ENCODE results near the gene INPP4A.

INPP4A gene

DNA sequence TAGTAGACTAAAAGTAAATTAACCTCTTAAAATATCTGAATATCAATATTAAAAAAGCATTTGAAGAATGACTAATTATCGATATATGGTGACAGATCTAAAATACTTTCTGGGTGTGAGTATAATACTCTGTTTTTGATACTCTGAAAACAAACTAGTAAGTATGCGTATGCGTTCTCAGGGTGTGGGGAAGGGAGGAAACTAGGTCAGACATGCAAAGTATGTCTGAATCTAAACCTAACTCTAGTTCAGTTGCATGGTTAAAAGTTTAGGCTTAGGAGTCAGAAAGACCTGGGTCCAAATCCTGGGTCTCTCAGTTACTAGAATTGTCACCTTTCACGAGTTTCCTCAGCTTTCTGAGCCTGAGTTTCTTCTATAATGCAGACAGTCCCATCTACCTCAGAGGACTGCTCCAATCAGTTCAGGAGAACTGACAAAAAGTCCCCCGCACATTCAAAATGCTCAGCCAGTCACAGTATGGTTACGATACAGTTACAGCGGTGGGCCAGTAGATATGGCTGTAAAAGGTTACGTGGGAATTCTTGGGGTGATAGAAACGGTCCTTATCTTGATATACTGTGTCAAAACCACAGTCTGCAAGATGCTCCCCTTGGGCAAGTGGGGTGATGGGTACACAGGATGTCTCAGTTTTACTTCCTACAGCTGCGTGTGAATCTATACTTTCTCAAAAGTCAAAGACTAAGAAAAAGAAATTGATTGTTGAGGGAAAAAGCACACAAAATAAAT is 192.9 kb downstream of the INPP4A start:
- DNase-seq (ENCODE audit: low spot score): no peak

DNA sequence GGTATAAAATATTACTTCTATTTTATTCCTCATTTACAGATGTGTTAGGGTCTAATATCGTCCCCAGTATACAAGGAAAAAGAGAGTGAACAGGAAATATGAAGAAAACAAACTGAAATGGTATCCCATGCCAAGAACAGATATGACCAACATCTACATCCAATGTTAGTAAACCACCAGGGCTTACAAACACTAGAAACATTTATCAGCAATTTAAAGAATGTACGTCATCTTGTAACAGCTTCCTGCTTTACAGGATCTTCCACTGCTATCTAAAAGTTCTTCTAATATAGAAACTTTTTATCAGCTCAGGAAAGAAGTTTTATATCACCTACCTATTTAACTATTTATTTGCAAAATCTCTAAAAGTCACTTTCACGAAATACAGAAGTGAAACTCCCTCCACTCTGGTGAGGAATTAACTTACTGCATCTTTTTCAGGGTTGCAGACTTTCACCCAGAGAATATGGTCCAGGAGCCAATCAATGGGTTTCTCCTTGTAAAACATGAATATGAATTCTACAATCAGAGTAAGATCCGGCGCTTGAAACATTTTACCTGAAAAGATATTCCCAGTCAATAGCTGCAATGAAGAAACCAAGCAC is 198.9 kb downstream of the INPP4A start:
- no peak for DNase-seq (ENCODE audit: low spot score)
